HG03135 (cell line): Measurements from ENCODE around the gene DNAH10.

Experiments
- ATAC-seq: cut with Tn5 transposase; IDR thresholded peaks from one replicate; pipeline ENCODE4 v1.9.1; 2021; ENCODE audit warnings: mild to moderate bottlenecking, moderate library complexity; ENCODE audit not compliant: unreplicated experiment

The DNAH10 gene

DNA sequence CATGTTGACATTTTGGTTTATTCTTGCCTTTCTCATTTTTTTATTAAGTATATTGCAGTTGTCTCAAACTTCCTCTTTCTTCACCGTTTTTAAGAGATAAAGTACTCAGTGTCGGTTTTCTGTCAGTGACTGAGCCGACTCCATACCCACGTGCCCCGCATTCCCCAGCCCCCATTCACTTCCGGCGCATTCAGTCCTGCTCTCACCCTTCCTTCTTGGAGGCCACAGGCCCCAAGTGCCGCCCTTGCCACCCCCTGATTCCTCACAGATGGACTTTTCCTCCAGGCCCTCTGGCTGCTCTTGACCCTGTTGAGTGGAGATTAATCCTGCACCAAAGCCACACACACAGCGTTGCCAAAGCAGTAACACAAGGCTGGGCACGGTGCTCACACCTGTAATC is 19.1 kb upstream of the DNAH10 start:
- no peak for ATAC-seq

- no peak for ATAC-seq
Observed at GRCh38 chr12:123744836-123745235, 17.3 kb upstream of the DNAH10 start.

GRCh38 chr12:123747309-123747708 is 14.8 kb upstream of the DNAH10 start:
- no peak for ATAC-seq

DNA sequence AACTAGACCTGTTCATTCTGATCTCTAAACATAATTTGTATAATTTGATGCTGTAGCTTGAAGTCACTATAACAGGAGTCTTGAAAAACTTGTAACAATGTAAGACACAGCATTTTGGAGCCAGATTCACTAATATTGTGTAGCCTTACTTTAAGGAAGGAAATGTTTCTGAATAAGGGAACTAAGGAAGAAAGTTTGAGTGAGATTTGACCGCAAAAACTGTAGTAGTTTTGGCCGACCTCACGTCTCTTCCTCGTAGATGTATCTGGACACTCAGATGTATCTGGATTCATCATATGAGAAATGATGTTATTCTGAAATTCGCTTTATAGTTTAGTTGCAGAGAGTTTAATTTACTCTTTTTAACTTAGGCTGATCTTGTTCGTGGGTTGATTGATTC is 13.9 kb upstream of the DNAH10 start:
- no peak for ATAC-seq

DNA sequence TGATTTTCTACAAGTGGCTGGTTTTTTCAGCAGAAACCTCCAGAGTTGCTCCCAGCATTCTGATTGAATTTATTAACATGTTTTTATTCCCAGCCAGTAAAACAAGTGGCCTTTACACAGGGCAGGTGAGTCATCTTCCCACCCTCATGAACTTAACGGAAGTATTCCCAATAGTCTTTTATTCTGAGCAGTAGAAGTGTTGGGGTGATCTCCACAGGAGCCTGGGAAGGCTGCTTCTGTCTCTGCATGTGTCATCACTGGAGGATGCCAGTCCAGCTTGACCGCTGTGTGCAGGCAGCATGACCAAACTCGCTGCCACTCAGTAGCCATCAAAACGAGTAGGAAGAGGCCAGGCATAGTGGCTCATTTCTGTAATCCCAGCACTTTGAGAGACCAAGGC is 13.4 kb upstream of the DNAH10 start:
- no peak for ATAC-seq

GRCh38 chr12:123749355-123749754 is 12.7 kb upstream of the DNAH10 start:
- no peak for ATAC-seq

- ATAC-seq, result no peak
Observed at GRCh38 chr12:123750159-123750656, 11.9 kb upstream of the DNAH10 start.

- ATAC-seq, result no peak
Observed at GRCh38 chr12:123752046-123752445, 10.1 kb upstream of the DNAH10 start.

- ATAC-seq, result no peak
Observed at GRCh38 chr12:123754041-123754772, 7.9 kb upstream of the DNAH10 start.

DNA sequence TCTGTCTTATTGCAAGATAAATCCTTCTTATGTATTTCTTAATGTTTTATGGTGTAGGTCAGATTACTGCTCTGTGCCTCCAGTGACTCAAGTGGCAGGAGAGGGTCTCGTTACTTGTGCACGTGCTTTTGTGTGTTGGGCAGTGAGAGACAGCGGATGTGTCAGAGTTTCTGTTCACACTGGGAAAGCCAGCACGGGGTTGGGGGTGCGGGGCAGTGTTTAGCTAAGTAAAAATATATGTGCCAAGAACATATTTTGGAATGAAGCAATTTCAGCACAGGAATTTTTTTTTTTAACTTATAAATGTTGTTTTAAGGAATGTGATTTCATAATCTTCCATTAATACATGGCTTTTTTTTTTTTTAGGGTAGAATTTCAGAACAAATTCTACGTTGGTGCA is 4.5 kb upstream of the DNAH10 start:
- no peak for ATAC-seq

GRCh38 chr12:123760267-123760938 is 1.7 kb upstream of the DNAH10 start:
- ATAC-seq, result no peak

GRCh38 chr12:123762715-123763052 is 583 bp downstream of the DNAH10 start:
- no peak for ATAC-seq

DNA sequence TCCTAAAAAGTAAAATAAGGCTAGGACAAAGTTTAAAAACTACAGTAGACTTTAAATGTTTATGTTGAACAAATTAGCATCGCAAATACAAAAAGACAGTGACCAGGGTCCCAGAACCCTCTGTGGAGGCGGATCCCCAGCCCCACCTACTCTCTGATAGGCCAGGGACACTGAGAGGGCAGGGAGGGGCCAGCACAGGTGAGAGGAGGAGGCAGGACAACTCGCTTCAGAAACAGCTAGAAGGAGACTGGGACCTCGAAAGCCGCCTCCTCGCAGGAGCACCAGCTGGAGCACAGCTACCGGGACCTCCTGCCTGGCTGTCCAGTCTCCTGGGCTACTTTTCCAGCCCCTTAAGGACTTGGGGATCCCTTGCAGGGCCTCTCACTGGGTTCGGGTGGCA is 992 bp downstream of the DNAH10 start:
- no peak for ATAC-seq

DNA sequence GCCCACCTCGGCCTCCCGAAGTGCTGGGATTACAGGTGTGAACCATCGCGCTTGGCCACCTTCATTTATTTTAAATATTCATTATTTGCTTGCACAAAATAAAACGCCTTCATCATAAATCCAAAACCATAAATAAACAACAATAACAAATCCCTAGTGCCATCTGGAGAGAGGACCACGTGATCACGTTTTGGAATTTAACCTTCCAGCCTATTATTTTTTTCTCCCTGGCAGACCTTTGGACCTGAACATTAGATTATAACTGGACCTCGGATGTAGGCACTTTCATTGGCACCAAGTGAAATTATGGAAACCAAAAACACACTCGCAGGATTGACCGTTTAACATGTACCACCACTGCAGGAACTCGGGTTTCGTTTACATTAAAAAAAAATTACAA is 2.0 kb downstream of the DNAH10 start:
- ATAC-seq, result no peak

GRCh38 chr12:123765504-123766035 is 3.5 kb downstream of the DNAH10 start:
- ATAC-seq, result no peak

DNA sequence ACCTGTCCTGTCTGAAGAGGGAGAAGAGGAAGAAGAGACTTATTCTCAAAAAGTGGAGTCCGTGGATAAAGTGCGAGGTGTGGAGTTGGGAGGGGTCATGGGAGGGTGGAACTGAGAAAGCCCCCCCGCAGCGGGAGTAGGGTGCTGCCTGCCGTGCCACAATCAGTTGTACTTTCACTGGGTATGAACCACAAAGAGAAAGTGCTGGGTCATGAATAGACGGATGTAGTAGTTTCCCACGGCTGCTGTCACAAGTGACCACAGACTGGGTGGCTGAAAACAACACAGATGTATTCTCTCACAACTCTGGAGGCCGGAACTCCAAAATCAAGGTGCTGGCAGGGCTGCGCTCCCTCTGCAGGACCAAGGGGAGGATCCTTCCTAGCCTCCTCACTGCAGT is 5.5 kb downstream of the DNAH10 start:
- ATAC-seq, result peak; percentile 85

DNA sequence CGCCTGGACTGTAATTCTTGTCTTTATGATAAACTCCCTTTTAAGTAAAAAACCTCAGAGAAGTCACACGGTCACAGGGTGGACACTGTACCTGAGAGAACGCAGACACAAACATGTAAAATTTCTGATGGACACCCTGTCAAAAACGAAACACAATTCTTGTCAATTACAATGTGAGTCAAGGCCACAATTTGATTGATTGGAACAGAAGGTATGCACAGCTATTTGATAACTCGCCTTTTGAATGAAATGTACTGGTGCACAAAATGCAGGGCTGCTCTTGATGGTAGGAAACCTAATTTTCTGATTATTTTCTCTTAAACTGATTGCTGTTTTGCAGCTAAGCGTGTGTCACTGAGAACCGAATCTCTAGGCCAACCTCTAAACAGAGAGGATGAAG is 9.2 kb downstream of the DNAH10 start:
- no peak for ATAC-seq

- ATAC-seq, result no peak
Observed at GRCh38 chr12:123772074-123772473, 10.0 kb downstream of the DNAH10 start.

DNA sequence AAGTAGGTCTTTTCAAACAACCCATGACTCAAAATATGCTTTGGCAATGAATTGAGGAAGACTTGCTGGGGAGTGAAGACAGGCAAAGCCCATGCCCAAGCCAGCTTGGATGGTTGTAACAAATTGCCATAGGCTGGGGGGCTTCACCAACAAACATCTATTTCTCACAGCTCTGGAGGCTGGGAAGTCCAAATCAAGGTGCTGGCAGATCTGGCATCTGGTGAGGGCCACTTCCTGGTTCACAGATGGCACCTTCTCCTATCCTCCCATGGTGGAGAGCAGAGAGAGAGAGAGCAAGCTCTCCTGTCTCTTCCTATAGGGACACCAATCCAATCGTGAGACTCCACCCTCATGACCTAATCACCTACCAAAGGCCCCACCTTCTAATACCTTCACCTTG is 11.3 kb downstream of the DNAH10 start:
- no peak for ATAC-seq

GRCh38 chr12:123779551-123779950 is 17.4 kb downstream of the DNAH10 start:
- no peak for ATAC-seq

DNA sequence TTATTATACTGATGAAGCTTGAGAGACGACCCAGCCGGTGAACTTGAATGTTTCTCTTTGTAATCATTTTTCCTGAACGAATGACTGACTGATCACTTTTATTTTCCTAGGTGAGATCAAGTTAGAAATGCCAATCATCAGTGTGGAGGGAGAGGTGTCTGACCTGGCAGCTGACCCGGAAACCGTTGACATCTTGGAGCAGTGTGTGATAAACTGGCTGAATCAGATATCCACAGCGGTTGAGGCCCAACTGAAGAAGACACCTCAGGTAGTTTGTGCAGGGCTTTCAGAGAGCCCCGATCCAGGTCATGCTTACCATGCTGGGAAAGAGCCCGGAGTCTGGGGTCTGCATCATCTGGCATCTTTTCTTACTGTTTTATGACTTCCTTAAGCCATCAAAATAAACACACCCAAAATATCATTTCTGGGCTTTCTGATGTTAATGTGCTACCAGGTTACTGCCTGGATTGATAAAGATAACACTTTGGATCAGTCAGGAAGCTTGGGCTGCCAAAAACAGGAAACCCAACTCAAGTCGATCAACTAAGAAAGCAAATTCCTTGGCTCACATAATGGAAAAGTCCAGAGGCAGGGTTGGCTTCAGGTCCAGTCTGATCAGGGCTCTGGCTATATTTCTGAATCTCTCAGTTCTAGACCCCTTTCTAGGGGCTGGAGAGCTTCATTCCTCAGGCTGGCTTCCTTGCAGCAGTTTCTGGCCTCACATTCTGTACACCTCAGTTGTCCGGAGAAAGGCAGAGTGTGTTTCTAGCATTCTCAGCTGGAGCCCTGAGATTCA is 21.1 kb downstream of the DNAH10 start:
- ATAC-seq, result no peak

DNA sequence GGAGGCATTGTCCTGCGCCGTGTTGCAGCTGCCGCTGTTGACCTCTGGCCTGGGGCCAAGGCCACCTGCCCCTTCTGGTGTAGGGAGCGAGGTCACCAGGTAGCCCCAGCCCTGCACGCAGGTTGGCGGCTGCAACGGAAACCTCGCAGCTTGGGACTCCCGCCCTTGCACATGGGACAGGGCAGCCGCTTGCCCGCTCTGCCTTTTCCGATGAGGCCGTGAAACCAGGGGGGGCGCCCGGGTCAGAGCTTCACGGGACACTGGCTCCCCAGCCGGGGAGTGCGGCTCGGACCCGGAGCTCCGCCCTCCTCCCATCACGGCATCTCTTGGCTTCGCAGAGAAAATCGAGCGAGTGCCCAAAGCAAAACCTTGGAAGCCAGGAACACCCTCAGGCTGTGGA is 25.4 kb downstream of the DNAH10 start:
- no peak for ATAC-seq
